WTC11 (cell line): ENCODE measurements around the gene MMAA. TPM values are rescaled to one million over a fixed set of nuclear protein-coding genes. Genes with fewer than 3 reads are reported as not detected.

Source experiments
- ATAC-seq: fragments of 200-7000 bp; cut with Tn5 transposase; 2 replicates; pipeline ENCODE4 v1.10.0; 2021; ENCODE audit warnings: mild to moderate bottlenecking, moderate library complexity
- CTCF ChIA-PET: fragments of 300-600 bp; sonication (Branson Sonifier 250); formaldehyde crosslinking; loops from one replicate; lab custom pipeline; 2021; ENCODE audit warnings: antibody characterized with exemption; lab: Charles Lee
- POLR2A ChIA-PET: fragments of 350-600 bp; sonication (Branson Sonifier 250); formaldehyde crosslinking; loops from one replicate; lab custom pipeline; 2021; ENCODE audit warnings: antibody characterized with exemption; lab: Charles Lee
- DNase-seq: peaks from one replicate; pipeline ENCODE4 v3.0.0; 2021; ENCODE audit warnings: low spot score
- H3K27ac Mint-ChIP-seq: 2 replicates; pipeline ENCODE4 v1.8.0; 2021; ENCODE audit warnings: mixed read lengths
- H3K27me3 Mint-ChIP-seq: 2 replicates; pipeline ENCODE4 v1.8.0; 2021; ENCODE audit warnings: low read depth, mild to moderate bottlenecking, moderate library complexity, mixed read lengths
- H3K36me3 Mint-ChIP-seq: 2 replicates; pipeline ENCODE4 v1.8.0; 2021; ENCODE audit warnings: mixed read lengths
- H3K4me1 Mint-ChIP-seq: 2 replicates; pipeline ENCODE4 v1.8.0; 2022; ENCODE audit warnings: mixed read lengths
- H3K4me3 Mint-ChIP-seq: 2 replicates; pipeline ENCODE4 v1.8.0; 2021; ENCODE audit warnings: mild to moderate bottlenecking, moderate library complexity, mixed read lengths
- H3K9me3 Mint-ChIP-seq: 2 replicates; pipeline ENCODE4 v1.8.0; 2021; ENCODE audit warnings: mixed read lengths
- FOXK1 ChIP-seq: sonication (generic); formaldehyde crosslinking; IDR thresholded peaks from 2 replicates; pipeline ENCODE4 v1.8.0; 2022; ENCODE audit warnings: mild to moderate bottlenecking, moderate library complexity, missing genetic modification reagents
- GABPB1 ChIP-seq: sonication (generic); formaldehyde crosslinking; IDR thresholded peaks from 2 replicates; pipeline ENCODE4 v1.8.1; 2023; ENCODE audit warnings: mild to moderate bottlenecking, missing genetic modification reagents
- HMGA2 ChIP-seq: fragments of 250-450 bp; sonication (Bioruptor Pico); IDR thresholded peaks from 2 replicates; pipeline ENCODE4 v1.4.0; 2021; ENCODE audit warnings: mild to moderate bottlenecking, moderate library complexity
- JAZF1 ChIP-seq: fragments of 250-450 bp; sonication (Bioruptor Pico); IDR thresholded peaks from 2 replicates; pipeline ENCODE4 v1.9.0; 2021; ENCODE audit warnings: moderate library complexity, mild to moderate bottlenecking, inconsistent platforms
- JUN ChIP-seq: sonication (generic); formaldehyde crosslinking; IDR thresholded peaks from 2 replicates; pipeline ENCODE4 v1.8.0; 2023; ENCODE audit warnings: mild to moderate bottlenecking, missing genetic modification reagents
- MXD4 ChIP-seq: fragments of 250-450 bp; sonication (Bioruptor Pico); IDR thresholded peaks from 2 replicates; pipeline ENCODE4 v1.8.0; 2021; ENCODE audit warnings: mild to moderate bottlenecking, moderate library complexity, borderline replicate concordance
- RELA ChIP-seq: sonication (generic); formaldehyde crosslinking; IDR thresholded peaks from 2 replicates; pipeline ENCODE4 v1.8.1; 2022; ENCODE audit warnings: missing genetic modification reagents, mild to moderate bottlenecking, borderline replicate concordance
- TP53 ChIP-seq: sonication (generic); formaldehyde crosslinking; IDR thresholded peaks from 2 replicates; pipeline ENCODE4 v1.8.1; 2023; ENCODE audit warnings: mild to moderate bottlenecking, missing genetic modification reagents
- ZNF671 ChIP-seq: fragments of 250-450 bp; sonication (Bioruptor Pico); IDR thresholded peaks from 2 replicates; pipeline ENCODE4 v1.8.0; 2021; ENCODE audit warnings: mild to moderate bottlenecking
- total RNA-seq: library from RNA; stranded (reverse); gene quantifications from 3 replicates; pipeline ENCODE4 v1.2.3, GENCODE V29; 2021
- TF ChIP-seq, protein P1 (sequence below): sonication (generic); formaldehyde crosslinking; conservative IDR thresholded peaks from 2 replicates; pipeline ENCODE4 v1.8.1; 2023; ENCODE audit warnings: mild to moderate bottlenecking, low read depth, missing genetic modification reagents, moderate library complexity
- TF ChIP-seq, protein P2 (sequence below): sonication (generic); formaldehyde crosslinking; IDR thresholded peaks from 2 replicates; pipeline ENCODE4 v1.8.1; 2022; ENCODE audit warnings: missing genetic modification reagents, borderline replicate concordance
- TF ChIP-seq, protein P3 (sequence below): fragments of 250-450 bp; sonication (Bioruptor Pico); IDR thresholded peaks from 2 replicates; pipeline ENCODE4 v1.9.0; 2021; ENCODE audit warnings: mild to moderate bottlenecking
- TF ChIP-seq, protein P4 (sequence below): sonication (generic); formaldehyde crosslinking; conservative IDR thresholded peaks from 2 replicates; pipeline ENCODE4 v1.8.1; 2022; ENCODE audit warnings: mild to moderate bottlenecking, missing genetic modification reagents
- TF ChIP-seq, protein P5 (sequence below): sonication (generic); formaldehyde crosslinking; IDR thresholded peaks from 2 replicates; pipeline ENCODE4 v1.8.1; 2022; ENCODE audit warnings: low read depth, mild to moderate bottlenecking, moderate library complexity, missing genetic modification reagents, borderline replicate concordance
- TF ChIP-seq, protein P6 (sequence below): sonication (generic); formaldehyde crosslinking; IDR thresholded peaks from 2 replicates; pipeline ENCODE4 v1.8.0; 2022; ENCODE audit warnings: missing genetic modification reagents
- TF ChIP-seq, protein P7 (sequence below): sonication (generic); formaldehyde crosslinking; IDR thresholded peaks from 2 replicates; pipeline ENCODE4 v1.8.0; 2022; ENCODE audit warnings: mild to moderate bottlenecking, missing genetic modification reagents
- TF ChIP-seq, protein P8 (sequence below): fragments of 250-450 bp; sonication (Bioruptor Pico); IDR thresholded peaks from 2 replicates; pipeline ENCODE4 v1.9.0; 2021; ENCODE audit warnings: mild to moderate bottlenecking, borderline replicate concordance

Gene MMAA
- total RNA-seq, 1 experiment from 2014 or later, result 4.9 TPM

DNA sequence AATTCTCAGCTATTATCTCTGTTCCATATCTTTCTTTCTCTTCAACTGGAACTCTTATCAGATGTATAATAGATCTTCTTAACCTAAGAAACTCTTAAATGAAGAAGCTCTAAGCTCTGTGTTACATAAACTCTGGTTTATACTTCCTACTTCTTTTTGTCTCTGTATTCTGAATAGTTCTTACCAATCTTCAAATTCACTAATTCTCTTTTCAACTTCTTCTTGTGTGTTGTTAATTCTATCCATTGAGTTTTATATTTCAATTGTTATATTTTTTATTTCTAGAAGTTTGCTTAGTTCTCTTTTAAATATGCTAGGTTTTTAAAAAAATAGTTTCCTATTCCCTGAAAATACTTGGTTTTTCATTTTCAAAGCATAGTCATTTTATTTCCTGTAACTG, 13.2 kb upstream of the MMAA start:
- Mint-ChIP-seq H3K27me3 (no peaks in the 10 kb centered on the region), H3K36me3 (no peaks in the 10 kb centered on the region), H3K4me1 (no peaks in the 10 kb centered on the region), H3K9me3 (peaks cover 11% of the 10 kb centered on the region), H3K27ac (no peak overlapping the region), H3K4me3 (no peak overlapping the region)
- ATAC-seq (no peak), DNase-seq (no peak)
- ChIA-PET CTCF (no interaction called here), POLR2A (no interaction called here)
- no peak for TF ChIP-seq FOXK1
- TF ChIP-seq, protein P1, sequence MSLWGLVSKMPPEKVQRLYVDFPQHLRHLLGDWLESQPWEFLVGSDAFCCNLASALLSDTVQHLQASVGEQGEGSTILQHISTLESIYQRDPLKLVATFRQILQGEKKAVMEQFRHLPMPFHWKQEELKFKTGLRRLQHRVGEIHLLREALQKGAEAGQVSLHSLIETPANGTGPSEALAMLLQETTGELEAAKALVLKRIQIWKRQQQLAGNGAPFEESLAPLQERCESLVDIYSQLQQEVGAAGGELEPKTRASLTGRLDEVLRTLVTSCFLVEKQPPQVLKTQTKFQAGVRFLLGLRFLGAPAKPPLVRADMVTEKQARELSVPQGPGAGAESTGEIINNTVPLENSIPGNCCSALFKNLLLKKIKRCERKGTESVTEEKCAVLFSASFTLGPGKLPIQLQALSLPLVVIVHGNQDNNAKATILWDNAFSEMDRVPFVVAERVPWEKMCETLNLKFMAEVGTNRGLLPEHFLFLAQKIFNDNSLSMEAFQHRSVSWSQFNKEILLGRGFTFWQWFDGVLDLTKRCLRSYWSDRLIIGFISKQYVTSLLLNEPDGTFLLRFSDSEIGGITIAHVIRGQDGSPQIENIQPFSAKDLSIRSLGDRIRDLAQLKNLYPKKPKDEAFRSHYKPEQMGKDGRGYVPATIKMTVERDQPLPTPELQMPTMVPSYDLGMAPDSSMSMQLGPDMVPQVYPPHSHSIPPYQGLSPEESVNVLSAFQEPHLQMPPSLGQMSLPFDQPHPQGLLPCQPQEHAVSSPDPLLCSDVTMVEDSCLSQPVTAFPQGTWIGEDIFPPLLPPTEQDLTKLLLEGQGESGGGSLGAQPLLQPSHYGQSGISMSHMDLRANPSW (CRISPR knock-in tag), result no peak
- TF ChIP-seq, protein P2, sequence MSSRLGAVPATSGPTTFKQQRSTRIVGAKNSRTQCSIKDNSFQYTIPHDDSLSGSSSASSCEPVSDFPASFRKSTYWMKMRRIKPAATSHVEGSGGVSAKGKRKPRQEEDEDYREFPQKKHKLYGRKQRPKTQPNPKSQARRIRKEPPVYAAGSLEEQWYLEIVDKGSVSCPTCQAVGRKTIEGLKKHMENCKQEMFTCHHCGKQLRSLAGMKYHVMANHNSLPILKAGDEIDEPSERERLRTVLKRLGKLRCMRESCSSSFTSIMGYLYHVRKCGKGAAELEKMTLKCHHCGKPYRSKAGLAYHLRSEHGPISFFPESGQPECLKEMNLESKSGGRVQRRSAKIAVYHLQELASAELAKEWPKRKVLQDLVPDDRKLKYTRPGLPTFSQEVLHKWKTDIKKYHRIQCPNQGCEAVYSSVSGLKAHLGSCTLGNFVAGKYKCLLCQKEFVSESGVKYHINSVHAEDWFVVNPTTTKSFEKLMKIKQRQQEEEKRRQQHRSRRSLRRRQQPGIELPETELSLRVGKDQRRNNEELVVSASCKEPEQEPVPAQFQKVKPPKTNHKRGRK, result no peak
- TF ChIP-seq, protein P3, sequence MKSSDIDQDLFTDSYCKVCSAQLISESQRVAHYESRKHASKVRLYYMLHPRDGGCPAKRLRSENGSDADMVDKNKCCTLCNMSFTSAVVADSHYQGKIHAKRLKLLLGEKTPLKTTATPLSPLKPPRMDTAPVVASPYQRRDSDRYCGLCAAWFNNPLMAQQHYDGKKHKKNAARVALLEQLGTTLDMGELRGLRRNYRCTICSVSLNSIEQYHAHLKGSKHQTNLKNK (CRISPR knock-in tag), result no peak
- TF ChIP-seq, protein P4, sequence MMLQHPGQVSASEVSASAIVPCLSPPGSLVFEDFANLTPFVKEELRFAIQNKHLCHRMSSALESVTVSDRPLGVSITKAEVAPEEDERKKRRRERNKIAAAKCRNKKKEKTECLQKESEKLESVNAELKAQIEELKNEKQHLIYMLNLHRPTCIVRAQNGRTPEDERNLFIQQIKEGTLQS, result no peak
- no peak for TF ChIP-seq RELA (CRISPR knock-in tag)
- no peak for TF ChIP-seq JAZF1 (CRISPR knock-in tag)
- TF ChIP-seq TP53 (CRISPR knock-in tag), result no peak
- TF ChIP-seq MXD4 (CRISPR knock-in tag), result no peak
- TF ChIP-seq, protein P5, sequence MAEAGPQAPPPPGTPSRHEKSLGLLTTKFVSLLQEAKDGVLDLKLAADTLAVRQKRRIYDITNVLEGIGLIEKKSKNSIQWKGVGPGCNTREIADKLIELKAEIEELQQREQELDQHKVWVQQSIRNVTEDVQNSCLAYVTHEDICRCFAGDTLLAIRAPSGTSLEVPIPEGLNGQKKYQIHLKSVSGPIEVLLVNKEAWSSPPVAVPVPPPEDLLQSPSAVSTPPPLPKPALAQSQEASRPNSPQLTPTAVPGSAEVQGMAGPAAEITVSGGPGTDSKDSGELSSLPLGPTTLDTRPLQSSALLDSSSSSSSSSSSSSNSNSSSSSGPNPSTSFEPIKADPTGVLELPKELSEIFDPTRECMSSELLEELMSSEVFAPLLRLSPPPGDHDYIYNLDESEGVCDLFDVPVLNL, result no peak
- TF ChIP-seq, protein P6, sequence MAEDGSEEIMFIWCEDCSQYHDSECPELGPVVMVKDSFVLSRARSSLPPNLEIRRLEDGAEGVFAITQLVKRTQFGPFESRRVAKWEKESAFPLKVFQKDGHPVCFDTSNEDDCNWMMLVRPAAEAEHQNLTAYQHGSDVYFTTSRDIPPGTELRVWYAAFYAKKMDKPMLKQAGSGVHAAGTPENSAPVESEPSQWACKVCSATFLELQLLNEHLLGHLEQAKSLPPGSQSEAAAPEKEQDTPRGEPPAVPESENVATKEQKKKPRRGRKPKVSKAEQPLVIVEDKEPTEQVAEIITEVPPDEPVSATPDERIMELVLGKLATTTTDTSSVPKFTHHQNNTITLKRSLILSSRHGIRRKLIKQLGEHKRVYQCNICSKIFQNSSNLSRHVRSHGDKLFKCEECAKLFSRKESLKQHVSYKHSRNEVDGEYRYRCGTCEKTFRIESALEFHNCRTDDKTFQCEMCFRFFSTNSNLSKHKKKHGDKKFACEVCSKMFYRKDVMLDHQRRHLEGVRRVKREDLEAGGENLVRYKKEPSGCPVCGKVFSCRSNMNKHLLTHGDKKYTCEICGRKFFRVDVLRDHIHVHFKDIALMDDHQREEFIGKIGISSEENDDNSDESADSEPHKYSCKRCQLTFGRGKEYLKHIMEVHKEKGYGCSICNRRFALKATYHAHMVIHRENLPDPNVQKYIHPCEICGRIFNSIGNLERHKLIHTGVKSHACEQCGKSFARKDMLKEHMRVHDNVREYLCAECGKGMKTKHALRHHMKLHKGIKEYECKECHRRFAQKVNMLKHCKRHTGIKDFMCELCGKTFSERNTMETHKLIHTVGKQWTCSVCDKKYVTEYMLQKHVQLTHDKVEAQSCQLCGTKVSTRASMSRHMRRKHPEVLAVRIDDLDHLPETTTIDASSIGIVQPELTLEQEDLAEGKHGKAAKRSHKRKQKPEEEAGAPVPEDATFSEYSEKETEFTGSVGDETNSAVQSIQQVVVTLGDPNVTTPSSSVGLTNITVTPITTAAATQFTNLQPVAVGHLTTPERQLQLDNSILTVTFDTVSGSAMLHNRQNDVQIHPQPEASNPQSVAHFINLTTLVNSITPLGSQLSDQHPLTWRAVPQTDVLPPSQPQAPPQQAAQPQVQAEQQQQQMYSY, result no peak
- TF ChIP-seq JUN, result no peak
- TF ChIP-seq, protein P7, sequence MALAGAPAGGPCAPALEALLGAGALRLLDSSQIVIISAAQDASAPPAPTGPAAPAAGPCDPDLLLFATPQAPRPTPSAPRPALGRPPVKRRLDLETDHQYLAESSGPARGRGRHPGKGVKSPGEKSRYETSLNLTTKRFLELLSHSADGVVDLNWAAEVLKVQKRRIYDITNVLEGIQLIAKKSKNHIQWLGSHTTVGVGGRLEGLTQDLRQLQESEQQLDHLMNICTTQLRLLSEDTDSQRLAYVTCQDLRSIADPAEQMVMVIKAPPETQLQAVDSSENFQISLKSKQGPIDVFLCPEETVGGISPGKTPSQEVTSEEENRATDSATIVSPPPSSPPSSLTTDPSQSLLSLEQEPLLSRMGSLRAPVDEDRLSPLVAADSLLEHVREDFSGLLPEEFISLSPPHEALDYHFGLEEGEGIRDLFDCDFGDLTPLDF (CRISPR knock-in tag), result no peak
- TF ChIP-seq ZNF671 (CRISPR knock-in tag), result no peak
- TF ChIP-seq GABPB1 (CRISPR knock-in tag), result no peak
- TF ChIP-seq HMGA2 (CRISPR knock-in tag), result no peak
- TF ChIP-seq, protein P8, sequence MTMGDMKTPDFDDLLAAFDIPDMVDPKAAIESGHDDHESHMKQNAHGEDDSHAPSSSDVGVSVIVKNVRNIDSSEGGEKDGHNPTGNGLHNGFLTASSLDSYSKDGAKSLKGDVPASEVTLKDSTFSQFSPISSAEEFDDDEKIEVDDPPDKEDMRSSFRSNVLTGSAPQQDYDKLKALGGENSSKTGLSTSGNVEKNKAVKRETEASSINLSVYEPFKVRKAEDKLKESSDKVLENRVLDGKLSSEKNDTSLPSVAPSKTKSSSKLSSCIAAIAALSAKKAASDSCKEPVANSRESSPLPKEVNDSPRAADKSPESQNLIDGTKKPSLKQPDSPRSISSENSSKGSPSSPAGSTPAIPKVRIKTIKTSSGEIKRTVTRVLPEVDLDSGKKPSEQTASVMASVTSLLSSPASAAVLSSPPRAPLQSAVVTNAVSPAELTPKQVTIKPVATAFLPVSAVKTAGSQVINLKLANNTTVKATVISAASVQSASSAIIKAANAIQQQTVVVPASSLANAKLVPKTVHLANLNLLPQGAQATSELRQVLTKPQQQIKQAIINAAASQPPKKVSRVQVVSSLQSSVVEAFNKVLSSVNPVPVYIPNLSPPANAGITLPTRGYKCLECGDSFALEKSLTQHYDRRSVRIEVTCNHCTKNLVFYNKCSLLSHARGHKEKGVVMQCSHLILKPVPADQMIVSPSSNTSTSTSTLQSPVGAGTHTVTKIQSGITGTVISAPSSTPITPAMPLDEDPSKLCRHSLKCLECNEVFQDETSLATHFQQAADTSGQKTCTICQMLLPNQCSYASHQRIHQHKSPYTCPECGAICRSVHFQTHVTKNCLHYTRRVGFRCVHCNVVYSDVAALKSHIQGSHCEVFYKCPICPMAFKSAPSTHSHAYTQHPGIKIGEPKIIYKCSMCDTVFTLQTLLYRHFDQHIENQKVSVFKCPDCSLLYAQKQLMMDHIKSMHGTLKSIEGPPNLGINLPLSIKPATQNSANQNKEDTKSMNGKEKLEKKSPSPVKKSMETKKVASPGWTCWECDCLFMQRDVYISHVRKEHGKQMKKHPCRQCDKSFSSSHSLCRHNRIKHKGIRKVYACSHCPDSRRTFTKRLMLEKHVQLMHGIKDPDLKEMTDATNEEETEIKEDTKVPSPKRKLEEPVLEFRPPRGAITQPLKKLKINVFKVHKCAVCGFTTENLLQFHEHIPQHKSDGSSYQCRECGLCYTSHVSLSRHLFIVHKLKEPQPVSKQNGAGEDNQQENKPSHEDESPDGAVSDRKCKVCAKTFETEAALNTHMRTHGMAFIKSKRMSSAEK (CRISPR knock-in tag), result no peak
